ENCODE results near the gene NTM.

The NTM gene

GRCh38 chr11:132094598-132094997 is 724.2 kb downstream of the NTM start:
- H3K27ac ChIP-seq (ENCODE audit: low read depth, low read length, poor library complexity, severe bottlenecking), result no peak overlapping the region
- H3K4me2 ChIP-seq (ENCODE audit: low read length), result no peak overlapping the region
- no peaks in the 10 kb centered on the region for H3K4me1 ChIP-seq (ENCODE audit: insufficient read depth, low read length, severe bottlenecking)
- no peak overlapping the region for H2AFZ ChIP-seq (ENCODE audit: low read length)
- no peaks in the 10 kb centered on the region for H3K79me2 ChIP-seq (ENCODE audit: insufficient read depth, low read length)
- no peaks in the 10 kb centered on the region for H3F3A ChIP-seq (ENCODE audit: insufficient read depth, low read length)
- no peak for TF ChIP-seq EZH2 (IDR thresholded peaks at IDR 0.05; ENCODE audit: borderline replicate concordance, low read length)
- no peak for TF ChIP-seq CTCF (IDR thresholded peaks at IDR 0.05; ENCODE audit: low read length)
- no peaks in the 10 kb centered on the region for H4K20me1 ChIP-seq (ENCODE audit: insufficient read depth, low read length)
- no peak overlapping the region for H3K4me3 ChIP-seq (ENCODE audit: low read depth, low read length, poor library complexity, severe bottlenecking)
- no peak overlapping the region for H3K9ac ChIP-seq (ENCODE audit: low read length)
- no peaks in the 10 kb centered on the region for H3K9me2 ChIP-seq (ENCODE audit: low read depth, low read length)
- H3K9me3 ChIP-seq (ENCODE audit: low read length), result no peaks in the 10 kb centered on the region
- H3K36me3 ChIP-seq (ENCODE audit: insufficient read depth, low read length), result no peaks in the 10 kb centered on the region
- no peaks in the 10 kb centered on the region for H3K27me3 ChIP-seq (ENCODE audit: insufficient read depth, low read length)

GRCh38 chr11:132095230-132096131 is 725.1 kb downstream of the NTM start:
- no peak overlapping the region for H2AFZ ChIP-seq (ENCODE audit: low read length)
- TF ChIP-seq CTCF (IDR thresholded peaks at IDR 0.05; ENCODE audit: low read length) (no peak), EZH2 (IDR thresholded peaks at IDR 0.05; ENCODE audit: borderline replicate concordance, low read length) (no peak)
- no peaks in the 10 kb centered on the region for H3K79me2 ChIP-seq (ENCODE audit: insufficient read depth, low read length)
- no peaks in the 10 kb centered on the region for H3F3A ChIP-seq (ENCODE audit: insufficient read depth, low read length)
- no peaks in the 10 kb centered on the region for H3K9me3 ChIP-seq (ENCODE audit: low read length)
- H3K27me3 ChIP-seq (ENCODE audit: insufficient read depth, low read length), result no peaks in the 10 kb centered on the region
- no peaks in the 10 kb centered on the region for H4K20me1 ChIP-seq (ENCODE audit: insufficient read depth, low read length)
- H3K4me2 ChIP-seq (ENCODE audit: low read length), result no peak overlapping the region
- no peaks in the 10 kb centered on the region for H3K36me3 ChIP-seq (ENCODE audit: insufficient read depth, low read length)
- no peak overlapping the region for H3K9ac ChIP-seq (ENCODE audit: low read length)
- H3K4me3 ChIP-seq (ENCODE audit: low read depth, low read length, poor library complexity, severe bottlenecking), result no peak overlapping the region
- no peaks in the 10 kb centered on the region for H3K9me2 ChIP-seq (ENCODE audit: low read depth, low read length)
- H3K27ac ChIP-seq (ENCODE audit: low read depth, low read length, poor library complexity, severe bottlenecking), result no peak overlapping the region
- no peaks in the 10 kb centered on the region for H3K4me1 ChIP-seq (ENCODE audit: insufficient read depth, low read length, severe bottlenecking)

- H3F3A ChIP-seq (ENCODE audit: insufficient read depth, low read length), result no peaks in the 10 kb centered on the region
- H3K79me2 ChIP-seq (ENCODE audit: insufficient read depth, low read length), result no peaks in the 10 kb centered on the region
- no peaks in the 10 kb centered on the region for H3K9me3 ChIP-seq (ENCODE audit: low read length)
- H3K9me2 ChIP-seq (ENCODE audit: low read depth, low read length), result no peaks in the 10 kb centered on the region
- no peaks in the 10 kb centered on the region for H3K4me1 ChIP-seq (ENCODE audit: insufficient read depth, low read length, severe bottlenecking)
- H4K20me1 ChIP-seq (ENCODE audit: insufficient read depth, low read length), result no peaks in the 10 kb centered on the region
- H3K27ac ChIP-seq (ENCODE audit: low read depth, low read length, poor library complexity, severe bottlenecking), result no peak overlapping the region
- H3K4me3 ChIP-seq (ENCODE audit: low read depth, low read length, poor library complexity, severe bottlenecking), result no peak overlapping the region
- H3K27me3 ChIP-seq (ENCODE audit: insufficient read depth, low read length), result no peaks in the 10 kb centered on the region
- no peak overlapping the region for H2AFZ ChIP-seq (ENCODE audit: low read length)
- no peak overlapping the region for H3K4me2 ChIP-seq (ENCODE audit: low read length)
- TF ChIP-seq EZH2 (IDR thresholded peaks at IDR 0.05; ENCODE audit: borderline replicate concordance, low read length), result no peak
- TF ChIP-seq CTCF (IDR thresholded peaks at IDR 0.05; ENCODE audit: low read length), result no peak
- H3K9ac ChIP-seq (ENCODE audit: low read length), result no peak overlapping the region
- no peaks in the 10 kb centered on the region for H3K36me3 ChIP-seq (ENCODE audit: insufficient read depth, low read length)
Measured at GRCh38 chr11:132096132-132096825, 725.9 kb downstream of the NTM start.

All from OCI-LY1 (cell line).